DOHH2 (cell line): Measurements from ENCODE around the gene GYPB.
"Not testable (repeated sequence)": the region's sequence is repeated elsewhere in the genome, so short reads cannot be mapped to it uniquely, and the experiment has no call there.

ENCODE experiments used
- H3F3A ChIP-seq: fragments of 200-600 bp; sonication (generic), shearing (Covaris generic); 2 replicates; pipeline ENCODE4 v1.6.0; 2016; ENCODE audit warnings: antibody characterized with exemption, mild to moderate bottlenecking; ENCODE audit not compliant: control insufficient read depth, insufficient read depth
- H3K27ac ChIP-seq: fragments of 200-600 bp; sonication (generic); 2 replicates; pipeline ENCODE4 v1.5.1; 2014; ENCODE audit warnings: low read depth, mild to moderate bottlenecking, low read length, moderate library complexity
- H3K27me3 ChIP-seq: fragments of 200-600 bp; sonication (generic); 2 replicates; pipeline ENCODE4 v1.6.1; 2014; ENCODE audit warnings: mild to moderate bottlenecking, low read length, mixed read lengths; ENCODE audit not compliant: control insufficient read depth
- H3K36me3 ChIP-seq: fragments of 200-600 bp; sonication (generic); 2 replicates; pipeline ENCODE4 v1.6.1; 2014; ENCODE audit warnings: mild to moderate bottlenecking, low read length, moderate library complexity, mixed read lengths; ENCODE audit not compliant: control insufficient read depth
- H3K4me1 ChIP-seq: fragments of 200-600 bp; sonication (generic); 2 replicates; pipeline ENCODE4 v1.6.1; 2014; ENCODE audit warnings: mild to moderate bottlenecking, low read length, mixed read lengths; ENCODE audit not compliant: control insufficient read depth
- H3K4me2 ChIP-seq: fragments of 200-600 bp; sonication (generic); 2 replicates; pipeline ENCODE4 v1.6.0; 2014; ENCODE audit warnings: mild to moderate bottlenecking, low read length, moderate library complexity
- H3K4me3 ChIP-seq: fragments of 200-600 bp; sonication (generic); 2 replicates; pipeline ENCODE4 v1.5.1; 2014; ENCODE audit warnings: mild to moderate bottlenecking, low read length, mixed read lengths
- H3K79me2 ChIP-seq: fragments of 200-600 bp; sonication (generic); 2 replicates; pipeline ENCODE4 v1.6.1; 2014; ENCODE audit warnings: mild to moderate bottlenecking, low read length, mixed read lengths; ENCODE audit not compliant: control insufficient read depth
- H3K9me2 ChIP-seq: fragments of 200-600 bp; sonication (generic); replicated peaks from 2 replicates; pipeline ENCODE4 v1.6.1; 2014; ENCODE audit warnings: mild to moderate bottlenecking, low read length, mixed read lengths; ENCODE audit not compliant: control insufficient read depth
- H3K9me3 ChIP-seq: fragments of 200-600 bp; sonication (generic); 2 replicates; pipeline ENCODE4 v1.6.1; 2014; ENCODE audit warnings: antibody characterized with exemption, low read length, mixed read lengths; ENCODE audit not compliant: control insufficient read depth, insufficient read depth
- H4K20me1 ChIP-seq: fragments of 200-600 bp; sonication (generic); 2 replicates; pipeline ENCODE4 v1.6.0; 2014; ENCODE audit warnings: low read depth, mild to moderate bottlenecking, antibody characterized with exemption, low read length, moderate library complexity; ENCODE audit not compliant: control insufficient read depth, insufficient read depth
- TF ChIP-seq, protein P1 (sequence below): fragments of 200-600 bp; sonication (generic); IDR thresholded peaks from one replicate; pipeline ENCODE4 v1.5.1; 2014; ENCODE audit warnings: antibody characterized with exemption, mild to moderate bottlenecking, low read depth, low read length; ENCODE audit not compliant: poor library complexity, severe bottlenecking

GYPB gene

DNA sequence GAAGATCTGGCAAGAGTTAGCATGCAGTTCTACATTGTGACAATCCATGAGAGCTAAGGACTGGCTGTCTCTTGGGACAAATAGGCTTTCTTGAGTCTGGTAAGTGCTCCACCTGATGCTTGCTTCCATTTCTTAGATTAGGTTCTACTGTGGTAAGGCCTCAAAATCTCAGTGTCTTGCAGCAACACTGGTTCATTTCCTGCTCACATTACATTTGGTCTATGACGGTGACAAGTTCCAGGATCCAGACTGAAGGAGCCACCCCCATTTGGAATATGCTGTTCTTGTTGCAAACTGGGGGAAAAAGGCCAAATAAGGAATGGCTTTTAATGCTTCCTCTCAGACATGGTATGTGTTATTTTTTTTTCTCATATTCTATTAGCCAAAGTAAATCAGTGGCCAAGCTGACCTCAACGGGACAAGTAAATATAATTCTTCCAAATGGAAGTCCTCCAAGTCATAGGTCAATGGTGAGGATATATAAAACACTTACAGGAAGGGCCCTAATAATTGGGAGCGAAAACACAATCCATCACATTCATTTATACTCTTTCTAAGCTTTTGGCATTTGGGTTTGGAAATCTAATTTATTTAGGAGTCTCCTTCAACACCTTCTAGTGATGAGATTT lies 3.7 kb upstream of the GYPB start:
- H3K79me2 ChIP-seq, H3K4me1 ChIP-seq, H3K27ac ChIP-seq, H3K4me3 ChIP-seq, H3K36me3 ChIP-seq, H3K9me2 ChIP-seq, H3K9me3 ChIP-seq, H4K20me1 ChIP-seq, H3F3A ChIP-seq, H3K27me3 ChIP-seq, H3K4me2 ChIP-seq: not testable (repeated sequence)

DNA sequence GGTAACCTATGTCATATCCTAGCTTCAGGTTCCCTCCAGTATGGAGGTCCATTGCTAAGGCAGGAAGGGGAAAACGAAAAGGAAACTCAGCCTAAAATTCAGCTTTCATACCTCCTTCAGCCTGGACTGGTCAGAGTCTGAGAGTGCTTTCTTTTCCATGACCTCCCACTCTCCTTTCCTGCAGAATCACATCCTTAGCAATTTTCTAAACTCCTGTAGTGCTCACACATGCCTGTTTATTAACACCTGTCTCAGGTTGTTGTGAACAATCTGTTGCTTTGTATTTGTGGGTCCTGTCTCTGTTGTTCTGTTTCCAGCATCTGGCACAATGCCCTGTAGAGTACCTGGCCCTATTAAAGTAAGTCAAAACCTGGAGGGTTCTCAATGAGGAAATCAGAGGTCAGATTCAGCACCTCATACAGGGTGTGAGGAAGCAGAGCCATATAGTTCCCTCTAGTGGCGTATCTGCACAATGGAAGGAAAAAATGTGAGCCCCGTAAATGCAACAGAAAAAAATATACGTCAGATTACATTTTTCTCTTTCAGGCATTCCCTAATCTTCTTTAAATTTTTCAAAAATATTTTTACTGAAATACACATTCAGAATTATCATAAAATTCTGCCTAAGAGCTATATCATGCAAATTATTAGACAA lies 2.3 kb upstream of the GYPB start:
- not testable (repeated sequence) for H3K9me2 ChIP-seq, H3K27me3 ChIP-seq, H3K36me3 ChIP-seq, H3K4me3 ChIP-seq, H4K20me1 ChIP-seq, H3K27ac ChIP-seq, H3K79me2 ChIP-seq, H3K9me3 ChIP-seq, H3K4me1 ChIP-seq, H3F3A ChIP-seq, H3K4me2 ChIP-seq
- TF ChIP-seq, protein P1, sequence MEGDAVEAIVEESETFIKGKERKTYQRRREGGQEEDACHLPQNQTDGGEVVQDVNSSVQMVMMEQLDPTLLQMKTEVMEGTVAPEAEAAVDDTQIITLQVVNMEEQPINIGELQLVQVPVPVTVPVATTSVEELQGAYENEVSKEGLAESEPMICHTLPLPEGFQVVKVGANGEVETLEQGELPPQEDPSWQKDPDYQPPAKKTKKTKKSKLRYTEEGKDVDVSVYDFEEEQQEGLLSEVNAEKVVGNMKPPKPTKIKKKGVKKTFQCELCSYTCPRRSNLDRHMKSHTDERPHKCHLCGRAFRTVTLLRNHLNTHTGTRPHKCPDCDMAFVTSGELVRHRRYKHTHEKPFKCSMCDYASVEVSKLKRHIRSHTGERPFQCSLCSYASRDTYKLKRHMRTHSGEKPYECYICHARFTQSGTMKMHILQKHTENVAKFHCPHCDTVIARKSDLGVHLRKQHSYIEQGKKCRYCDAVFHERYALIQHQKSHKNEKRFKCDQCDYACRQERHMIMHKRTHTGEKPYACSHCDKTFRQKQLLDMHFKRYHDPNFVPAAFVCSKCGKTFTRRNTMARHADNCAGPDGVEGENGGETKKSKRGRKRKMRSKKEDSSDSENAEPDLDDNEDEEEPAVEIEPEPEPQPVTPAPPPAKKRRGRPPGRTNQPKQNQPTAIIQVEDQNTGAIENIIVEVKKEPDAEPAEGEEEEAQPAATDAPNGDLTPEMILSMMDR: peak; percentile 49

DNA sequence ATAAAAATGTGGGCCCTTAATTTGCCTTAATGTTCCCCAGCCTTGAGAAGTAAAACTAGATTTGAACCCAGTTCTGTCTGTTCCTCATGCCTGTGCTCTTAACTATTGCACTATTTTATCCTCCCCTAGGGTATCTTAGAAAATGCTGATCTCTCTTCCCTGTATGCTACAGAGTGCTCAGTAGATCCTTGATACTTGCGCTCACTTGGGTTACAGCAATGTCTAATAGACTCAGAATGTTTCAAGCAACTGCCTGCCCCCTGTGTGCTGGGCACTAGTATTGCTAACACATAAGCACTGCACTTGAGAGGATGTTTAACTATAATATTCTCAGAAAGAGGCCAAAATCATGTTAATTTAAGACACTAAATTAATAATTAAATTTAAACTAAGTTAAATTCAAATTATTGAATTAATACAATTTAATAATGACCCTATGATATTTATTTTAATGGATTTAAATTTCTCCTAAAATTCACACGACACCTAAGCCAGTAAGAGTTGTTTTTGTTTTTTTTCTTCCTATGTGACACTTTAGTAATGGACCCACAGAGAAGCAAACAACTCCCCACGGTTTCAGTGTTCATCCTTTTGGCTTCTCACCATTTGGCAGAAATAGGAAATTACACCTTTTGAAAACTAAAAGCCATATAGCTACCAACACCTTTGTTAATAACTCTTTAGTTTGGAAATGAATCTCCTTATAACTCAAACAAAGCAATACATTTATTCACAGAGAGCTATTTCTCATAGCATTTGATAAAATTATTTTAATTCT lies 768 bp downstream of the GYPB start:
- H3K27ac ChIP-seq, H3K4me2 ChIP-seq: not testable (repeated sequence)

DNA sequence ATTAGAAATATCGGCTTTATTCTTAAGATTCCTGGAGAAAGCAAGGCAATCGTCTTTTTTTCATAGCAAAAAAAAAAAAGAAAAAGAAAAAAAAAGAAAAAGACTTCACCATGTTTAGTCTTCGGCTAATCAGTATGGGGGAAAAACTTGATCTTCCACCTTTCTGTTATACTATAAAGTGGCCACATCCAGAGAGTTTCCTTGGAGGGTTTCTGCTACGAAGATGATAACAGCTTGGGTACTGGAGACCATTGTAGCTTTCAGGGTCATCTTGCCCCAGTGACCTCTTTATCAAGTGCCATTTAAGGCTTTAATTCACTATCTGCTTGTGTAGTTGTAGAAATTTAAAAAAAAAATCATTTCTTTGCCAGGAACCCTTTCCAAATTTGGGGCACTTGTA lies 1.9 kb downstream of the GYPB start:
- H3K36me3 ChIP-seq, H3K9me2 ChIP-seq, H3F3A ChIP-seq, H3K27me3 ChIP-seq, H3K27ac ChIP-seq, H3K9me3 ChIP-seq, H4K20me1 ChIP-seq, H3K4me3 ChIP-seq, H3K4me1 ChIP-seq, H3K4me2 ChIP-seq, H3K79me2 ChIP-seq: not testable (repeated sequence)

More for the DNA sequence above, 768 bp downstream of the GYPB start:
- H3K27me3 ChIP-seq, H3K4me3 ChIP-seq, H4K20me1 ChIP-seq, H3K9me3 ChIP-seq, H3F3A ChIP-seq, H3K36me3 ChIP-seq, H3K9me2 ChIP-seq, H3K79me2 ChIP-seq, H3K4me1 ChIP-seq: not testable (repeated sequence)

DNA sequence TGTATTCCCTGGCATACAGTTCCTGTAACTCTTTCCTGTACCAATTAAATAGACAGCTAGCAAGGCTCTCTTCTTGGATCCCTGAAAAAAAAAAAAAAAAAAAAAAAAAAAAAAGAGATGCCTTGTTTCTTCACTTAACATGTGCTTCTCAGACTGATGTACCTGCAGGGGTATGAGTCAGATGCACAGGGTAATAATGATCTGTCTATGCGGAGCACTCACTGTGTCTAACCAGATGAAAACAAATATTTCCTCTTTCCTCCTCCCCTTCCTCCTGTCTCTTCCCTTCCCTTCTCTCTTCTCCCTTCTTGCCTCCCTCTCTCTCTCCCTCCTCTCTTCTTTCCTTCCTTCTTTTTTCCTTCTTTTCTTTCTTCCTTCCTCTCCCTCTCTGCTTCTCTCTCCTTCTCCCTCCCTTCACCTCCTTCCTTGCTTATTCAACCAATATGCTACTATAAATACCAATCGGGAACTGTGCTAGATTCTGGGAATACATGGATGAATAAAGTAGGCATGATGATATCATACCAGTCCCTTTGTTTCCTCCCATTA lies 3.0 kb downstream of the GYPB start:
- H3K36me3 ChIP-seq, H3K4me2 ChIP-seq, H3K79me2 ChIP-seq, H3K27ac ChIP-seq, H3K4me1 ChIP-seq, H3K4me3 ChIP-seq, H3K27me3 ChIP-seq, H3F3A ChIP-seq, H3K9me3 ChIP-seq, H4K20me1 ChIP-seq, H3K9me2 ChIP-seq: not testable (repeated sequence)
